H1 (cell line): ENCODE results near the gene IL27RA.

Experiments
- GABPA ChIP-seq: IDR thresholded peaks from 2 replicates; pipeline ENCODE4 v1.6.1; 2011; ENCODE audit warnings: mild to moderate bottlenecking, low read length, moderate library complexity, borderline replicate concordance; ENCODE audit not compliant: insufficient read depth
- POLR2A ChIP-seq, 2 experiments: IDR thresholded peaks; 1 replicate in 1 of 2; 2 replicates in 1 of 2; pipeline ENCODE4 v1.6.1; 2011; ENCODE audit warnings: low read depth in 2 of 2, low read length in 2 of 2, mild to moderate bottlenecking in 2 of 2; ENCODE audit errors: control extremely low read depth in 1 of 2
- RAD21 ChIP-seq, 2 experiments: IDR thresholded peaks in 1 of 2; conservative IDR thresholded peaks in 1 of 2; 2 replicates each; pipeline ENCODE4 v1.6.1; 2011; ENCODE audit warnings: low read depth in 2 of 2, low read length in 2 of 2, improper control_type of control experiment in 1 of 2, inconsistent platforms in 1 of 2, mild to moderate bottlenecking in 1 of 2, moderate library complexity in 1 of 2
- SP2 ChIP-seq: IDR thresholded peaks from 2 replicates; pipeline ENCODE4 v1.6.1; 2012; ENCODE audit warnings: mild to moderate bottlenecking, low read length, inconsistent platforms

DNA sequence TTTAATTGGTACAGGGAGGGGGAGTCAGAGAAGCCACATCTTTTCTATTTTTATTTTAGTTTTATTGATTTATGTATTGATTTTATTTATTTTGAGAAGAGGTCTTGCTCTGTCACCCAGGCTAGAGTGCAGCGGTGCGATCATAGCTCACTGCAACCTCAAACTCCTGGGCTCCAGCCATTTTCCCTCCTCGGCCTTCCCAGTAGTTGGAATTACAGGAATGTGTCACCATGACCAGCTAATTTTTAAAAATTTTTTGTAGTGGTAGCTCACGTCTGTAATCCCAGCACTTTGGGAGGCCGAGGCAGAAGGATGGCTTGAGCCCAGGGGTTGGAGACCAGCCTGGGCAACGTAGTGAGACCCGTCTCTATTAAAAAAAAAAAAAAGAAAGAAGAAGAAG, 4.1 kb downstream of the IL27RA start:
- TF ChIP-seq GABPA: no peak
- no peak for TF ChIP-seq RAD21 (IDR thresholded peaks at IDR 0.05 in 1 of 2, conservative IDR thresholded peaks at IDR 0.05 in 1 of 2; ENCODE audit: low read depth in 2 of 2, low read length in 2 of 2)
- no peak for TF ChIP-seq POLR2A (IDR thresholded peaks at IDR 0.05; ENCODE audit: control extremely low read depth in 1 of 2, low read depth in 2 of 2, low read length in 2 of 2)
- TF ChIP-seq SP2: no peak
